Activated B cell treated with CpG ODN at 0.5 μM for 24 hours (primary cell): ENCODE results near the gene CARS2. TPM values are rescaled to one million over a fixed set of nuclear protein-coding genes. Genes with fewer than 3 reads are reported as not detected.

Experiments used
- ATAC-seq: fragments of 200-7000 bp; cut with Tn5 transposase; one replicate; pipeline ENCODE4 v1.10.0; 2021; ENCODE audit warnings: low read depth, mild to moderate bottlenecking, moderate library complexity
- CTCF ChIA-PET: fragments of 350-600 bp; sonication (Branson Sonifier 250); formaldehyde crosslinking; loops from one replicate; lab custom pipeline; 2021; ENCODE audit warnings: antibody characterized with exemption; lab: Charles Lee
- POLR2A ChIA-PET: fragments of 350-600 bp; sonication (Branson Sonifier 250); formaldehyde crosslinking; loops from one replicate; lab custom pipeline; 2021; ENCODE audit warnings: antibody characterized with exemption; lab: Charles Lee
- DNase-seq: peaks from one replicate; pipeline ENCODE4 v3.0.0; 2022
- H3K27ac Mint-ChIP-seq: one replicate; pipeline ENCODE4 v1.8.0; 2020; ENCODE audit warnings: mixed read lengths
- H3K27me3 Mint-ChIP-seq: one replicate; pipeline ENCODE4 v1.8.0; 2021; ENCODE audit warnings: mixed read lengths
- H3K36me3 Mint-ChIP-seq: one replicate; pipeline ENCODE4 v1.8.0; 2021; ENCODE audit warnings: low read depth, mixed read lengths
- H3K4me1 Mint-ChIP-seq: one replicate; pipeline ENCODE4 v1.8.0; 2021; ENCODE audit warnings: mixed read lengths
- H3K4me3 Mint-ChIP-seq: one replicate; pipeline ENCODE4 v1.8.0; 2020; ENCODE audit warnings: mild to moderate bottlenecking, mixed read lengths
- H3K9me3 Mint-ChIP-seq: one replicate; pipeline ENCODE4 v1.8.0; 2020; ENCODE audit warnings: mixed read lengths
- CTCF ChIP-seq: fragments of 200-600 bp; IDR thresholded peaks from one replicate; pipeline ENCODE4 v1.8.0; 2022; ENCODE audit warnings: antibody characterized with exemption, mild to moderate bottlenecking
- intact Hi-C: fragments of 100-400 bp; cut with micrococcal nuclease; formaldehyde crosslinking; loops from one replicate; pipeline ENCODE4 v1.15.1; 2024
- total RNA-seq: library from RNA; stranded (reverse); gene quantifications from 2 replicates; pipeline ENCODE4 v1.2.3, GENCODE V29; 2022

CARS2 gene
- total RNA-seq, 1 donor from 2014 or later = 115 TPM

GRCh38 chr13:110644892-110645521 is 60.9 kb downstream of the CARS2 start:
- H3K27me3 Mint-ChIP-seq = no peaks in the 10 kb centered on the region
- peaks cover 31% of the 10 kb centered on the region for H3K4me1 Mint-ChIP-seq
- no peak overlapping the region for H3K27ac Mint-ChIP-seq
- ATAC-seq = peak; percentile 92
- no peak for TF ChIP-seq CTCF
- peak; percentile 42 for DNase-seq
- H3K36me3 Mint-ChIP-seq = peaks cover 67% of the 10 kb centered on the region
- H3K4me3 Mint-ChIP-seq = no peak overlapping the region
- POLR2A ChIA-PET = interaction anchor here (0.5 to 2.7 kb wide), 10 partner anchors 31 to 540 kb away, joined by 3 to 28 read pairs (median 4); partner anchors contain the start of genes ANKRD10 and ING1
- CTCF ChIA-PET = interaction anchor here (0.7 to 3.7 kb wide), 28 partner anchors 9 to 280 kb away, joined by 3 to 22 read pairs (median 6); partner anchors contain the start of genes ANKRD10, CARS2 and ING1
- intact Hi-C loops = loop anchor here (1.0 to 5.0 kb wide), 6 partner anchors 32 to 280 kb away; partner anchors contain the start of gene CARS2
- no peaks in the 10 kb centered on the region for H3K9me3 Mint-ChIP-seq

DNA sequence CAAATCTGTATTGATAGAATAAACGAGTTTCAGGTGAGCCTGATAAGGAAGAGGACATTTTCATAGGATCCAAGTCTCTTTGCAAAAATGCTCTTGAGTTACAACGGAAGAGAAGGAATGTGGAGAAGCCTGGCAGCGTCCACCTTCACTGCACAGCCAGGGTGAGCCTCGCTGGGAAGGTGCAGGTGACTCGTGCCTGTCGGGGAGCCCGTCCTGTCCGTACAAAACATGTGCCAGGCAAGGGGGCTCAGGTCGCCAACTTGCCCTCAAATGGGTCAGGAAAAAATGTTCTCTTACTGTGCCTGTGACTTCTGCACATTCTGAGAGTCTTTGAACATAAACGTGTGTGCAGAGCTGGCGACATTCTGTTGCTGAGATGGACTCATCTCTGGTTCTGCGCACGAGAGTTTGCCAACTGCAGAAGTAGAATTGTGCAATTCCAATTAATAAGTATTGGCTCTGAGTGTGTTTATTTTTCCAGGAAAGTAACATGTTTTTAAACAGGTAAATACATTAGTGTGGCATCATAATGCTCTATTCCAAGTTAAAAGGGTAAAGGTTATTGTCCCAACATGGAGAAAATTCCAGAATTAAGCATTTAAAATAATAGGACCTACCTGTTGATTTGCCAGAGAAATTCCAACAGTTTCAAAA is 62.0 kb downstream of the CARS2 start:
- H3K4me1 Mint-ChIP-seq = peaks cover 28% of the 10 kb centered on the region
- peaks cover 69% of the 10 kb centered on the region for H3K36me3 Mint-ChIP-seq
- no peaks in the 10 kb centered on the region for H3K27me3 Mint-ChIP-seq
- no peak overlapping the region for H3K27ac Mint-ChIP-seq
- ChIA-PET CTCF (interaction anchor here (0.8 to 3.7 kb wide), 22 partner anchors 10 to 281 kb away, joined by 3 to 22 read pairs (median 6); partner anchors contain the start of genes ANKRD10, CARS2 and ING1), POLR2A (interaction anchor here (1.2 to 2.7 kb wide), 4 partner anchors 33 to 188 kb away, joined by 5 to 28 read pairs (median 16); partner anchors contain the start of gene ING1)
- intact Hi-C loops = loop anchor here (2.0 to 5.0 kb wide), 2 partner anchors 33 to 71 kb away; no protein-coding TSS in a partner anchor
- H3K9me3 Mint-ChIP-seq = no peaks in the 10 kb centered on the region
- no peak overlapping the region for H3K4me3 Mint-ChIP-seq
- TF ChIP-seq CTCF = no peak
- ATAC-seq (no peak), DNase-seq (no peak)

GRCh38 chr13:110643324-110643723 is 62.6 kb downstream of the CARS2 start:
- ChIA-PET CTCF (no interaction called here), POLR2A (interaction anchor here (2.7 kb wide), 1 partner anchor 71 kb away, joined by 28 read pairs; the partner anchor contains the start of gene ING1)
- H3K27ac Mint-ChIP-seq = no peak overlapping the region
- ATAC-seq (no peak), DNase-seq (no peak)
- H3K9me3 Mint-ChIP-seq = no peaks in the 10 kb centered on the region
- H3K4me1 Mint-ChIP-seq = peaks cover 25% of the 10 kb centered on the region
- H3K4me3 Mint-ChIP-seq = no peak overlapping the region
- peaks cover 70% of the 10 kb centered on the region for H3K36me3 Mint-ChIP-seq
- no peaks in the 10 kb centered on the region for H3K27me3 Mint-ChIP-seq
- TF ChIP-seq CTCF = no peak
- intact Hi-C loops = loop anchor here (5.0 kb wide), 1 partner anchor 34 kb away; no protein-coding TSS in a partner anchor

- Mint-ChIP-seq H3K27ac (no peak overlapping the region), H3K4me3 (no peak overlapping the region), H3K27me3 (no peaks in the 10 kb centered on the region), H3K36me3 (peaks cover 70% of the 10 kb centered on the region), H3K4me1 (peaks cover 18% of the 10 kb centered on the region), H3K9me3 (no peaks in the 10 kb centered on the region)
- CTCF ChIA-PET = no interaction called here
- POLR2A ChIA-PET = interaction anchor here (1.1 kb wide), 1 partner anchor 73 kb away, joined by 3 read pairs; no protein-coding TSS in a partner anchor
- DNase-seq = no peak
- no peak for ATAC-seq
- intact Hi-C loops = loop anchor here (5.0 kb wide), 1 partner anchor 35 kb away; no protein-coding TSS in a partner anchor
- TF ChIP-seq CTCF = no peak
Measured at GRCh38 chr13:110642291-110642981, 63.5 kb downstream of the CARS2 start.
